Calu3 (cell line): ENCODE results near the gene UGT1A7. TPM values are rescaled to one million over a fixed set of nuclear protein-coding genes. Genes with fewer than 3 reads are reported as not detected.

Experiments
- BruUV-seq: library from RNA; stranded (reverse); fragments of 400-500 nt; replicated peaks from 2 replicates; lab custom pipeline; 2021; lab: Mats Ljungman, UMichigan
- CTCF ChIA-PET: fragments of 300-600 bp; sonication (Branson Sonifier 250); formaldehyde crosslinking; loops from one replicate; lab custom pipeline; 2022; ENCODE audit warnings: antibody characterized with exemption; lab: Charles Lee
- DNase-seq: peaks from one replicate; pipeline ENCODE4 v3.0.0; 2022
- H3K27ac Mint-ChIP-seq: one replicate; pipeline ENCODE4 v1.8.0; 2022; ENCODE audit warnings: mixed read lengths; ENCODE audit not compliant: unreplicated experiment
- H3K27me3 Mint-ChIP-seq: one replicate; pipeline ENCODE4 v1.8.0; 2022; ENCODE audit warnings: mixed read lengths; ENCODE audit not compliant: unreplicated experiment
- H3K36me3 Mint-ChIP-seq: one replicate; pipeline ENCODE4 v1.8.0; 2022; ENCODE audit warnings: mild to moderate bottlenecking, moderate library complexity, mixed read lengths; ENCODE audit not compliant: insufficient read depth, unreplicated experiment
- H3K4me1 Mint-ChIP-seq: one replicate; pipeline ENCODE4 v1.8.0; 2022; ENCODE audit warnings: mild to moderate bottlenecking, low read depth, mixed read lengths; ENCODE audit not compliant: unreplicated experiment
- H3K4me3 Mint-ChIP-seq: one replicate; pipeline ENCODE4 v1.8.0; 2022; ENCODE audit warnings: mild to moderate bottlenecking, low read depth, moderate library complexity, mixed read lengths; ENCODE audit not compliant: unreplicated experiment
- H3K9me3 Mint-ChIP-seq: one replicate; pipeline ENCODE4 v1.8.0; 2022; ENCODE audit warnings: low read depth, mixed read lengths; ENCODE audit not compliant: unreplicated experiment
- intact Hi-C: fragments of 100-400 bp; cut with micrococcal nuclease; formaldehyde crosslinking; loops from one replicate; pipeline ENCODE4 v1.10.0; 2022; ENCODE audit not compliant: unreplicated experiment
- total RNA-seq: library from RNA; stranded (reverse); gene quantifications from 2 replicates; pipeline ENCODE4 v1.2.3, GENCODE V29; 2022
- TF ChIP-seq, protein P1 (sequence below): fragments of 200-600 bp; IDR thresholded peaks from one replicate; pipeline ENCODE4 v1.8.0; 2022; ENCODE audit warnings: antibody characterized with exemption; ENCODE audit not compliant: unreplicated experiment

The UGT1A7 gene
- total RNA-seq, 1 experiment from 2014 or later: 7.2 TPM

- H3K36me3 Mint-ChIP-seq: peaks cover 30% of the 10 kb centered on the region
- CTCF ChIA-PET: interaction anchor here (0.9 to 1.4 kb wide), 3 partner anchors 53 to 64 kb away, joined by 3 to 4 read pairs (median 4); no protein-coding TSS in a partner anchor
These were observed 78.3 kb downstream of the UGT1A7 start, which contains the start of gene UGT1A1 for GRCh38 chr2:233760043-233760442. UGT1A1 (plus strand) TSS chr2:233760270; CDS start chr2:233760288, 18 bp downstream.

GRCh38 chr2:233761040-233761769, 79.5 kb downstream of the UGT1A7 start:
- BruUV-seq: no TSS peak
- CTCF ChIA-PET: interaction anchor here (1.4 kb wide), 1 partner anchor 63 kb away, joined by 3 read pairs; no protein-coding TSS in a partner anchor
- intact Hi-C loops: loop anchor here (5.0 to 10.0 kb wide), 2 partner anchors 69 to 126 kb away; partner anchors contain the start of genes UGT1A10 and UGT1A6
- Mint-ChIP-seq H3K9me3 (no peaks in the 10 kb centered on the region), H3K36me3 (peaks cover 30% of the 10 kb centered on the region), H3K27ac (peak overlapping the region; percentile 81), H3K4me3 (peak overlapping the region; percentile 59), H3K4me1 (peaks cover 87% of the 10 kb centered on the region), H3K27me3 (no peaks in the 10 kb centered on the region)
- no peak for DNase-seq
- TF ChIP-seq, protein P1, sequence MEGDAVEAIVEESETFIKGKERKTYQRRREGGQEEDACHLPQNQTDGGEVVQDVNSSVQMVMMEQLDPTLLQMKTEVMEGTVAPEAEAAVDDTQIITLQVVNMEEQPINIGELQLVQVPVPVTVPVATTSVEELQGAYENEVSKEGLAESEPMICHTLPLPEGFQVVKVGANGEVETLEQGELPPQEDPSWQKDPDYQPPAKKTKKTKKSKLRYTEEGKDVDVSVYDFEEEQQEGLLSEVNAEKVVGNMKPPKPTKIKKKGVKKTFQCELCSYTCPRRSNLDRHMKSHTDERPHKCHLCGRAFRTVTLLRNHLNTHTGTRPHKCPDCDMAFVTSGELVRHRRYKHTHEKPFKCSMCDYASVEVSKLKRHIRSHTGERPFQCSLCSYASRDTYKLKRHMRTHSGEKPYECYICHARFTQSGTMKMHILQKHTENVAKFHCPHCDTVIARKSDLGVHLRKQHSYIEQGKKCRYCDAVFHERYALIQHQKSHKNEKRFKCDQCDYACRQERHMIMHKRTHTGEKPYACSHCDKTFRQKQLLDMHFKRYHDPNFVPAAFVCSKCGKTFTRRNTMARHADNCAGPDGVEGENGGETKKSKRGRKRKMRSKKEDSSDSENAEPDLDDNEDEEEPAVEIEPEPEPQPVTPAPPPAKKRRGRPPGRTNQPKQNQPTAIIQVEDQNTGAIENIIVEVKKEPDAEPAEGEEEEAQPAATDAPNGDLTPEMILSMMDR: no peak

More at GRCh38 chr2:233760043-233760442, 78.3 kb downstream of the UGT1A7 start, which contains the start of gene UGT1A1:
- Mint-ChIP-seq H3K27me3 (no peaks in the 10 kb centered on the region), H3K27ac (peak within 1 kb of the TSS; percentile 81), H3K4me1 (peaks cover 84% of the 10 kb centered on the region), H3K4me3 (peak within 1 kb of the TSS; percentile 59), H3K9me3 (no peaks in the 10 kb centered on the region)
- TF ChIP-seq, protein P1: no peak
- intact Hi-C loops: loop anchor here (5.0 to 10.0 kb wide), 2 partner anchors 68 to 125 kb away; partner anchors contain the start of genes UGT1A10 and UGT1A6
- DNase-seq: peak; percentile 62
- no TSS peak for BruUV-seq

GRCh38 chr2:233764264-233764663, 82.6 kb downstream of the UGT1A7 start:
- Mint-ChIP-seq H3K36me3 (peaks cover 22% of the 10 kb centered on the region), H3K4me3 (peak overlapping the region; percentile 45), H3K27ac (peak overlapping the region; percentile 50), H3K9me3 (no peaks in the 10 kb centered on the region), H3K4me1 (peaks cover 68% of the 10 kb centered on the region), H3K27me3 (no peaks in the 10 kb centered on the region)
- intact Hi-C loops: loop anchor here (5.0 to 10.0 kb wide), 2 partner anchors 72 to 129 kb away; partner anchors contain the start of genes UGT1A10 and UGT1A6
- TF ChIP-seq, protein P1: no peak
- peak; percentile 7 for DNase-seq
- no TSS peak for BruUV-seq
- CTCF ChIA-PET: interaction anchor here (0.6 kb wide), 1 partner anchor 77 kb away, joined by 3 read pairs; no protein-coding TSS in a partner anchor

- Mint-ChIP-seq H3K4me1 (peaks cover 63% of the 10 kb centered on the region), H3K36me3 (peaks cover 24% of the 10 kb centered on the region), H3K4me3 (peak overlapping the region; percentile 45), H3K9me3 (no peaks in the 10 kb centered on the region), H3K27ac (peak overlapping the region; percentile 50), H3K27me3 (no peaks in the 10 kb centered on the region)
- BruUV-seq: no TSS peak
- intact Hi-C loops: loop anchor here (5.0 to 10.0 kb wide), 2 partner anchors 72 to 130 kb away; partner anchors contain the start of genes UGT1A10 and UGT1A6
- TF ChIP-seq, protein P1: no peak
- no peak for DNase-seq
- CTCF ChIA-PET: interaction anchor here (0.6 kb wide), 1 partner anchor 77 kb away, joined by 3 read pairs; no protein-coding TSS in a partner anchor
These were observed 83.1 kb downstream of the UGT1A7 start for GRCh38 chr2:233764761-233765160.
